ENCODE measurements around the gene CLDN6. TPM values are rescaled to one million over a fixed set of nuclear protein-coding genes. Genes with fewer than 3 reads are reported as not detected.

CLDN6 gene
- total RNA-seq, 3 donors from 2014 or later (not counting 1 experiment from before 2014, with no cell fraction given) = not detected

GRCh38 chr16:3060339-3061127, 42.5 kb upstream of the CLDN6 start:
- intact Hi-C loops (cut with micrococcal nuclease) = no loop called here
- Histone ChIP-seq H3K9me3 (ENCODE audit: control insufficient read depth, insufficient read depth, low read length) (no peaks in the 10 kb centered on the region), H3K27me3 (ENCODE audit: control insufficient read depth, insufficient read depth, low read length) (no peaks in the 10 kb centered on the region), H3K4me1 (ENCODE audit: control insufficient read depth, insufficient read depth, low read length) (peaks cover 56% of the 10 kb centered on the region), H3K4me3 (ENCODE audit: low read length) (no peak overlapping the region), H3K36me3 (ENCODE audit: control insufficient read depth, insufficient read depth, low read length) (peaks cover 10% of the 10 kb centered on the region), H3K27ac (ENCODE audit: low read length) (no peak overlapping the region)
- no peaks in the 10 kb centered on the region for H3K36me3 Mint-ChIP-seq
- no peaks in the 10 kb centered on the region for H3K27me3 Mint-ChIP-seq (ENCODE audit: low read depth in 2 of 2)
- DNase-seq (peak in 1 of 2 donors; percentile 5), ATAC-seq (no peak)
- 90% methylated on average over 14 of the region's 14 CpGs for whole genome bisulfite sequencing (ENCODE audit: insufficient coverage)
- H3K27ac Mint-ChIP-seq = peak overlapping the region; percentile 84 to 90
- peaks cover 13 to 54% of the 10 kb centered on the region in 2 donors for H3K4me1 Mint-ChIP-seq
- TF ChIP-seq CTCF (IDR thresholded peaks at IDR 0.05) = no peak
- no peaks in the 10 kb centered on the region for H3K9me3 Mint-ChIP-seq
- H3K4me3 Mint-ChIP-seq = peak overlapping the region; percentile 89

- Histone ChIP-seq H3K27me3 (ENCODE audit: control insufficient read depth, insufficient read depth, low read length) (no peaks in the 10 kb centered on the region), H3K9me3 (ENCODE audit: control insufficient read depth, insufficient read depth, low read length) (no peaks in the 10 kb centered on the region), H3K27ac (ENCODE audit: low read length) (peak overlapping the region; percentile 73), H3K36me3 (ENCODE audit: control insufficient read depth, insufficient read depth, low read length) (peaks cover 11% of the 10 kb centered on the region), H3K4me1 (ENCODE audit: control insufficient read depth, insufficient read depth, low read length) (peaks cover 56% of the 10 kb centered on the region), H3K4me3 (ENCODE audit: low read length) (peak overlapping the region; percentile 36)
- no peak for TF ChIP-seq CTCF (IDR thresholded peaks at IDR 0.05)
- no peak for DNase-seq
- H3K27ac Mint-ChIP-seq = peak overlapping the region; percentile 84 to 90
- peaks cover 17 to 55% of the 10 kb centered on the region in 2 donors for H3K4me1 Mint-ChIP-seq
- no peaks in the 10 kb centered on the region for H3K27me3 Mint-ChIP-seq (ENCODE audit: low read depth in 2 of 2)
- intact Hi-C loops (cut with micrococcal nuclease) = loop anchor here (1.0 to 5.0 kb wide), 3 partner anchors 38 to 107 kb away; partner anchors contain the start of gene ZSCAN10
- H3K4me3 Mint-ChIP-seq = peak overlapping the region; percentile 89
- no peaks in the 10 kb centered on the region for H3K9me3 Mint-ChIP-seq
- no peaks in the 10 kb centered on the region for H3K36me3 Mint-ChIP-seq
- no peak for ATAC-seq
- WGBS (ENCODE audit: insufficient coverage) = 40% methylated on average over 8 of the region's 9 CpGs
These were observed 41.8 kb upstream of the CLDN6 start for GRCh38 chr16:3059723-3060242.

DNA sequence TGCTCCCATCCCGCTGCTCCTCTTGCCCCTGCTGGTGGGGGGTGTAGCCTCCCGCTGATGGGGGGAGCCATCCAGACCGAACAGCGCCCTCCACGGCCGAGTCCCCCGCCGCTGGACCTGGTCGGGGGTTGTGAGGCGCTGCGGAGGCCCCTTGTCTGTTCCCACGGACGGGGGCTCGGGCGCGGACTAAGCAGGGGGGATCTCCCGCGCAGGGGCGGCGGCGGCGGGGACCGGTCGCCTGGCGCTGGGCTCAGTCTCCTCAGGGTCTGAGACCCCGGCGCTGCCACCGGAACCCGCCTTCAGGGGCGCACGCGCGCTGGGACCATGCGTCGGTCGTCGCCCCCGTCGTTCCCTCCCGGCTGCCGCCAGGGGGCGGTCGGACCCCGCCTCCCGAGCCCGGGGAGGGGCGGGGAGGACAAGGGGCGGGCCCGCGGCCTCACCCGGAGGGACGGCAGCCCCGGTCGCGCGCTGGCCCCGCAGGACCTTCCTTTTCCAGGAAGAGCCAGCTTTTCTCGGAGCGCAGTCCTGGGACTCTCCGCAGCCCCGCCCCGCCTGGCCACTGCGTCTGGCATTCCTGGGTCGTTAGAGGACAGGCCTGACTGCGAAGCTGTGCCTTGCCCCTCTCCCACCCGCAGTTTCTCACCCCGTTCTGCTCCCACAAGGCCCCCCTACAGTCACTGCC, 41.2 kb upstream of the CLDN6 start:
- ATAC-seq = peak; percentile 92 to 97 (median 94)
- Histone ChIP-seq H3K36me3 (ENCODE audit: control insufficient read depth, insufficient read depth, low read length) (peaks cover 11% of the 10 kb centered on the region), H3K4me1 (ENCODE audit: control insufficient read depth, insufficient read depth, low read length) (peaks cover 56% of the 10 kb centered on the region), H3K27ac (ENCODE audit: low read length) (peak overlapping the region; percentile 81), H3K27me3 (ENCODE audit: control insufficient read depth, insufficient read depth, low read length) (no peaks in the 10 kb centered on the region), H3K9me3 (ENCODE audit: control insufficient read depth, insufficient read depth, low read length) (no peaks in the 10 kb centered on the region), H3K4me3 (ENCODE audit: low read length) (peak overlapping the region; percentile 93)
- peak; percentile 92 for TF ChIP-seq CTCF (IDR thresholded peaks at IDR 0.05)
- no peaks in the 10 kb centered on the region for H3K9me3 Mint-ChIP-seq
- peaks cover 22 to 57% of the 10 kb centered on the region in 2 donors for H3K4me1 Mint-ChIP-seq
- peak; percentile 90 to 95 for DNase-seq
- WGBS (ENCODE audit: insufficient coverage) = under 1% methylated on average over 67 of the region's 67 CpGs
- H3K36me3 Mint-ChIP-seq = no peaks in the 10 kb centered on the region
- H3K27ac Mint-ChIP-seq = peak overlapping the region; percentile 84 to 90
- intact Hi-C loops (cut with micrococcal nuclease) = loop anchor here (1.0 to 5.0 kb wide), 3 partner anchors 38 to 107 kb away; partner anchors contain the start of gene ZSCAN10
- H3K4me3 Mint-ChIP-seq = peak overlapping the region; percentile 93
- no peaks in the 10 kb centered on the region for H3K27me3 Mint-ChIP-seq (ENCODE audit: low read depth in 2 of 2)
